Measurements from ENCODE around the gene FAM200B.

DNA sequence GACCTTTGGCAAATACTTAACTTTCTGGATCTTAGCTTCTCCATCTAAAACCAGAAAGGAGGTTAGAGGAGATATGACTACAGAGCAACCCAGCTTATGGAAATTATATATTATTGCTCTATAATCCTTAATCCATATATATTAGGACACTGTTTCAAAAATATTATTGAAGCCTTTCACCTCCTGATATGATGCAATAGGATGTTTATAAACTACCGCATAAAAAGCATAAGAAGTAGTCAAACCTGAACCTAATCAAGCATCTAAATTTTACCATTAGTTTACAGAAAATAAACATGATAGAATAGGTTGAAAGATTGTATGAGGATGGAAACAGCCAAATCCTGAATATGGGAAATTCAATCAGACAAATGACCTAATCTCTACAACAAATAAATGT, 5.6 kb upstream of the FAM200B start:
- TF ChIP-seq, protein P1, sequence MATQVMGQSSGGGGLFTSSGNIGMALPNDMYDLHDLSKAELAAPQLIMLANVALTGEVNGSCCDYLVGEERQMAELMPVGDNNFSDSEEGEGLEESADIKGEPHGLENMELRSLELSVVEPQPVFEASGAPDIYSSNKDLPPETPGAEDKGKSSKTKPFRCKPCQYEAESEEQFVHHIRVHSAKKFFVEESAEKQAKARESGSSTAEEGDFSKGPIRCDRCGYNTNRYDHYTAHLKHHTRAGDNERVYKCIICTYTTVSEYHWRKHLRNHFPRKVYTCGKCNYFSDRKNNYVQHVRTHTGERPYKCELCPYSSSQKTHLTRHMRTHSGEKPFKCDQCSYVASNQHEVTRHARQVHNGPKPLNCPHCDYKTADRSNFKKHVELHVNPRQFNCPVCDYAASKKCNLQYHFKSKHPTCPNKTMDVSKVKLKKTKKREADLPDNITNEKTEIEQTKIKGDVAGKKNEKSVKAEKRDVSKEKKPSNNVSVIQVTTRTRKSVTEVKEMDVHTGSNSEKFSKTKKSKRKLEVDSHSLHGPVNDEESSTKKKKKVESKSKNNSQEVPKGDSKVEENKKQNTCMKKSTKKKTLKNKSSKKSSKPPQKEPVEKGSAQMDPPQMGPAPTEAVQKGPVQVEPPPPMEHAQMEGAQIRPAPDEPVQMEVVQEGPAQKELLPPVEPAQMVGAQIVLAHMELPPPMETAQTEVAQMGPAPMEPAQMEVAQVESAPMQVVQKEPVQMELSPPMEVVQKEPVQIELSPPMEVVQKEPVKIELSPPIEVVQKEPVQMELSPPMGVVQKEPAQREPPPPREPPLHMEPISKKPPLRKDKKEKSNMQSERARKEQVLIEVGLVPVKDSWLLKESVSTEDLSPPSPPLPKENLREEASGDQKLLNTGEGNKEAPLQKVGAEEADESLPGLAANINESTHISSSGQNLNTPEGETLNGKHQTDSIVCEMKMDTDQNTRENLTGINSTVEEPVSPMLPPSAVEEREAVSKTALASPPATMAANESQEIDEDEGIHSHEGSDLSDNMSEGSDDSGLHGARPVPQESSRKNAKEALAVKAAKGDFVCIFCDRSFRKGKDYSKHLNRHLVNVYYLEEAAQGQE (IDR thresholded peaks at IDR 0.05; ENCODE audit: unreplicated experiment), result no peak
- TF ChIP-seq, protein P2, sequence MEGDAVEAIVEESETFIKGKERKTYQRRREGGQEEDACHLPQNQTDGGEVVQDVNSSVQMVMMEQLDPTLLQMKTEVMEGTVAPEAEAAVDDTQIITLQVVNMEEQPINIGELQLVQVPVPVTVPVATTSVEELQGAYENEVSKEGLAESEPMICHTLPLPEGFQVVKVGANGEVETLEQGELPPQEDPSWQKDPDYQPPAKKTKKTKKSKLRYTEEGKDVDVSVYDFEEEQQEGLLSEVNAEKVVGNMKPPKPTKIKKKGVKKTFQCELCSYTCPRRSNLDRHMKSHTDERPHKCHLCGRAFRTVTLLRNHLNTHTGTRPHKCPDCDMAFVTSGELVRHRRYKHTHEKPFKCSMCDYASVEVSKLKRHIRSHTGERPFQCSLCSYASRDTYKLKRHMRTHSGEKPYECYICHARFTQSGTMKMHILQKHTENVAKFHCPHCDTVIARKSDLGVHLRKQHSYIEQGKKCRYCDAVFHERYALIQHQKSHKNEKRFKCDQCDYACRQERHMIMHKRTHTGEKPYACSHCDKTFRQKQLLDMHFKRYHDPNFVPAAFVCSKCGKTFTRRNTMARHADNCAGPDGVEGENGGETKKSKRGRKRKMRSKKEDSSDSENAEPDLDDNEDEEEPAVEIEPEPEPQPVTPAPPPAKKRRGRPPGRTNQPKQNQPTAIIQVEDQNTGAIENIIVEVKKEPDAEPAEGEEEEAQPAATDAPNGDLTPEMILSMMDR (conservative IDR thresholded peaks at IDR 0.05; ENCODE audit: low read depth in 2 of 2), result no peak
- TF ChIP-seq EZH2 (IDR thresholded peaks at IDR 0.05; ENCODE audit: low read depth, unreplicated experiment), result no peak
- TF ChIP-seq, protein P3, sequence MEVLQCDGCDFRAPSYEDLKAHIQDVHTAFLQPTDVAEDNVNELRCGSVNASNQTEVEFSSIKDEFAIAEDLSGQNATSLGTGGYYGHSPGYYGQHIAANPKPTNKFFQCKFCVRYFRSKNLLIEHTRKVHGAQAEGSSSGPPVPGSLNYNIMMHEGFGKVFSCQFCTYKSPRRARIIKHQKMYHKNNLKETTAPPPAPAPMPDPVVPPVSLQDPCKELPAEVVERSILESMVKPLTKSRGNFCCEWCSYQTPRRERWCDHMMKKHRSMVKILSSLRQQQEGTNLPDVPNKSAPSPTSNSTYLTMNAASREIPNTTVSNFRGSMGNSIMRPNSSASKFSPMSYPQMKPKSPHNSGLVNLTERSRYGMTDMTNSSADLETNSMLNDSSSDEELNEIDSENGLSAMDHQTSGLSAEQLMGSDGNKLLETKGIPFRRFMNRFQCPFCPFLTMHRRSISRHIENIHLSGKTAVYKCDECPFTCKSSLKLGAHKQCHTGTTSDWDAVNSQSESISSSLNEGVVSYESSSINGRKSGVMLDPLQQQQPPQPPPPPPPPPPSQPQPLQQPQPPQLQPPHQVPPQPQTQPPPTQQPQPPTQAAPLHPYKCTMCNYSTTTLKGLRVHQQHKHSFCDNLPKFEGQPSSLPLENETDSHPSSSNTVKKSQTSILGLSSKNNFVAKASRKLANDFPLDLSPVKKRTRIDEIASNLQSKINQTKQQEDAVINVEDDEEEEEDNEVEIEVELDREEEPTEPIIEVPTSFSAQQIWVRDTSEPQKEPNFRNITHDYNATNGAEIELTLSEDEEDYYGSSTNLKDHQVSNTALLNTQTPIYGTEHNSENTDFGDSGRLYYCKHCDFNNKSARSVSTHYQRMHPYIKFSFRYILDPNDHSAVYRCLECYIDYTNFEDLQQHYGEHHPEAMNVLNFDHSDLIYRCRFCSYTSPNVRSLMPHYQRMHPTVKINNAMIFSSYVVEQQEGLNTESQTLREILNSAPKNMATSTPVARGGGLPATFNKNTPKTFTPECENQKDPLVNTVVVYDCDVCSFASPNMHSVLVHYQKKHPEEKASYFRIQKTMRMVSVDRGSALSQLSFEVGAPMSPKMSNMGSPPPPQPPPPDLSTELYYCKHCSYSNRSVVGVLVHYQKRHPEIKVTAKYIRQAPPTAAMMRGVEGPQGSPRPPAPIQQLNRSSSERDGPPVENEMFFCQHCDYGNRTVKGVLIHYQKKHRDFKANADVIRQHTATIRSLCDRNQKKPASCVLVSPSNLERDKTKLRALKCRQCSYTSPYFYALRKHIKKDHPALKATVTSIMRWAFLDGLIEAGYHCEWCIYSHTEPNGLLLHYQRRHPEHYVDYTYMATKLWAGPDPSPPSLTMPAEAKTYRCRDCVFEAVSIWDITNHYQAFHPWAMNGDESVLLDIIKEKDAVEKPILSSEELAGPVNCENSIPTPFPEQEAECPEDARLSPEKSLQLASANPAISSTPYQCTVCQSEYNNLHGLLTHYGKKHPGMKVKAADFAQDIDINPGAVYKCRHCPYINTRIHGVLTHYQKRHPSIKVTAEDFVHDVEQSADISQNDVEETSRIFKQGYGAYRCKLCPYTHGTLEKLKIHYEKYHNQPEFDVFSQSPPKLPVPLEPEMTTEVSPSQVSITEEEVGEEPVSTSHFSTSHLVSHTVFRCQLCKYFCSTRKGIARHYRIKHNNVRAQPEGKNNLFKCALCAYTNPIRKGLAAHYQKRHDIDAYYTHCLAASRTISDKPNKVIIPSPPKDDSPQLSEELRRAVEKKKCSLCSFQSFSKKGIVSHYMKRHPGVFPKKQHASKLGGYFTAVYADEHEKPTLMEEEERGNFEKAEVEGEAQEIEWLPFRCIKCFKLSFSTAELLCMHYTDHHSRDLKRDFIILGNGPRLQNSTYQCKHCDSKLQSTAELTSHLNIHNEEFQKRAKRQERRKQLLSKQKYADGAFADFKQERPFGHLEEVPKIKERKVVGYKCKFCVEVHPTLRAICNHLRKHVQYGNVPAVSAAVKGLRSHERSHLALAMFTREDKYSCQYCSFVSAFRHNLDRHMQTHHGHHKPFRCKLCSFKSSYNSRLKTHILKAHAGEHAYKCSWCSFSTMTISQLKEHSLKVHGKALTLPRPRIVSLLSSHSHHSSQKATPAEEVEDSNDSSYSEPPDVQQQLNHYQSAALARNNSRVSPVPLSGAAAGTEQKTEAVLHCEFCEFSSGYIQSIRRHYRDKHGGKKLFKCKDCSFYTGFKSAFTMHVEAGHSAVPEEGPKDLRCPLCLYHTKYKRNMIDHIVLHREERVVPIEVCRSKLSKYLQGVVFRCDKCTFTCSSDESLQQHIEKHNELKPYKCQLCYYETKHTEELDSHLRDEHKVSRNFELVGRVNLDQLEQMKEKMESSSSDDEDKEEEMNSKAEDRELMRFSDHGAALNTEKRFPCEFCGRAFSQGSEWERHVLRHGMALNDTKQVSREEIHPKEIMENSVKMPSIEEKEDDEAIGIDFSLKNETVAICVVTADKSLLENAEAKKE (CRISPR knock-in tag; IDR thresholded peaks at IDR 0.05), result no peak
- no peak for TF ChIP-seq POLR2AphosphoS5 (IDR thresholded peaks at IDR 0.05; ENCODE audit: low read depth)
- TF ChIP-seq NANOG (IDR thresholded peaks at IDR 0.05; ENCODE audit: borderline replicate concordance), result no peak
- TF ChIP-seq EZH2phosphoT487 (IDR thresholded peaks at IDR 0.05; ENCODE audit: unreplicated experiment), result no peak
- no peak for TF ChIP-seq ZNF114 (CRISPR knock-in tag; IDR thresholded peaks at IDR 0.05)
- no peak for TF ChIP-seq JUNB (IDR thresholded peaks at IDR 0.05; ENCODE audit: unreplicated experiment)
- TF ChIP-seq, protein P4, sequence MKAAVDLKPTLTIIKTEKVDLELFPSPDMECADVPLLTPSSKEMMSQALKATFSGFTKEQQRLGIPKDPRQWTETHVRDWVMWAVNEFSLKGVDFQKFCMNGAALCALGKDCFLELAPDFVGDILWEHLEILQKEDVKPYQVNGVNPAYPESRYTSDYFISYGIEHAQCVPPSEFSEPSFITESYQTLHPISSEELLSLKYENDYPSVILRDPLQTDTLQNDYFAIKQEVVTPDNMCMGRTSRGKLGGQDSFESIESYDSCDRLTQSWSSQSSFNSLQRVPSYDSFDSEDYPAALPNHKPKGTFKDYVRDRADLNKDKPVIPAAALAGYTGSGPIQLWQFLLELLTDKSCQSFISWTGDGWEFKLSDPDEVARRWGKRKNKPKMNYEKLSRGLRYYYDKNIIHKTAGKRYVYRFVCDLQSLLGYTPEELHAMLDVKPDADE (IDR thresholded peaks at IDR 0.05), result no peak
- no peak for TF ChIP-seq CREB1 (CRISPR knock-in tag; IDR thresholded peaks at IDR 0.05; ENCODE audit: low read depth)
- no peak for TF ChIP-seq ZNF331 (CRISPR knock-in tag; IDR thresholded peaks at IDR 0.05; ENCODE audit: low read depth)

Data from GM23338 (cell line).